Peyer's patch (tissue), 4 donors: Measurements from ENCODE around the gene DHX34.

ENCODE experiments used
- CTCF ChIP-seq, 6 experiments: fragments of 450-650 bp in 4 of 6; fragments of 200-600 bp in 2 of 6; sonication (generic) in 1 of 6; IDR thresholded peaks; one replicate each; pipeline ENCODE4 v1.5.1; 2017 to 2019; ENCODE audit warnings: antibody characterized with exemption in 6 of 6, mild to moderate bottlenecking in 3 of 6, moderate library complexity in 1 of 6
- POLR2A ChIP-seq, 2 donors: fragments of 450-650 bp; IDR thresholded peaks; one replicate each; pipeline ENCODE4 v1.5.1; 2017; ENCODE audit warnings: antibody characterized with exemption in 2 of 2, mild to moderate bottlenecking in 2 of 2, moderate library complexity in 2 of 2

- TF ChIP-seq CTCF (IDR thresholded peaks at IDR 0.05) (no peak), POLR2A (IDR thresholded peaks at IDR 0.05) (no peak)
These were observed 4.7 kb upstream of the DHX34 start for GRCh38 chr19:47344425-47344824.
